RWPE2 (cell line): Measurements from ENCODE around the gene ZFAND4.
"Not testable (repeated sequence)": the region's sequence is repeated elsewhere in the genome, so short reads cannot be mapped to it uniquely, and the experiment has no call there.

Experiments
- ATAC-seq: fragments of 200-7000 bp; cut with Tn5 transposase; 3 replicates; pipeline ENCODE4 v1.9.1; 2021; ENCODE audit warnings: low read depth
- DNase-seq: peaks from one replicate; pipeline ENCODE4 v3.0.0-alpha.2; 2020; ENCODE audit warnings: low spot score
- H3K27ac ChIP-seq: fragments of 450-650 bp; 2 replicates; pipeline ENCODE4 v1.5.1; 2017; ENCODE audit warnings: mild to moderate bottlenecking; ENCODE audit not compliant: poor library complexity, severe bottlenecking
- H3K27me3 ChIP-seq: fragments of 250-450 bp; sonication (Bioruptor Pico); 2 replicates; pipeline ENCODE4 v1.5.1; 2021; ENCODE audit warnings: mild to moderate bottlenecking, moderate library complexity; ENCODE audit not compliant: insufficient read depth, poor library complexity, severe bottlenecking
- H3K36me3 ChIP-seq: fragments of 250-450 bp; sonication (Bioruptor Pico); 2 replicates; pipeline ENCODE4 v1.5.1; 2020; ENCODE audit warnings: low read depth, mild to moderate bottlenecking, moderate library complexity
- H3K4me1 ChIP-seq: fragments of 250-450 bp; sonication (Bioruptor Pico); 2 replicates; pipeline ENCODE4 v1.5.1; 2021; ENCODE audit warnings: mild to moderate bottlenecking, moderate library complexity; ENCODE audit not compliant: insufficient read depth, poor library complexity, severe bottlenecking
- H3K4me3 ChIP-seq: fragments of 250-450 bp; sonication (Bioruptor Pico); 2 replicates; pipeline ENCODE4 v1.5.1; 2021; ENCODE audit warnings: mild to moderate bottlenecking, moderate library complexity; ENCODE audit not compliant: severe bottlenecking
- H3K9me3 ChIP-seq: fragments of 250-450 bp; sonication (Bioruptor Pico); 2 replicates; pipeline ENCODE4 v1.5.1; 2021; ENCODE audit warnings: mild to moderate bottlenecking, moderate library complexity; ENCODE audit not compliant: severe bottlenecking
- CTCF ChIP-seq: fragments of 450-650 bp; IDR thresholded peaks from one replicate; pipeline ENCODE4 v1.5.1; 2017; ENCODE audit warnings: mild to moderate bottlenecking, moderate library complexity; ENCODE audit not compliant: poor library complexity, severe bottlenecking

ZFAND4 gene

GRCh38 chr10:45575966-45576597 is 96.5 kb downstream of the ZFAND4 start:
- TF ChIP-seq CTCF = no peak
- H3K4me1 ChIP-seq = no peaks in the 10 kb centered on the region
- no peak overlapping the region for H3K4me3 ChIP-seq
- H3K9me3 ChIP-seq = no peaks in the 10 kb centered on the region
- no peaks in the 10 kb centered on the region for H3K27me3 ChIP-seq
- DNase-seq (no peak), ATAC-seq (no peak)
- no peak overlapping the region for H3K27ac ChIP-seq
- no peaks in the 10 kb centered on the region for H3K36me3 ChIP-seq

- H3K9me3 ChIP-seq, H3K4me1 ChIP-seq, ATAC-seq, DNase-seq, H3K36me3 ChIP-seq, H3K27ac ChIP-seq, H3K4me3 ChIP-seq, H3K27me3 ChIP-seq: not testable (repeated sequence)
Measured at GRCh38 chr10:45575032-45575761, 97.4 kb downstream of the ZFAND4 start.

GRCh38 chr10:45569471-45569870 is 103.1 kb downstream of the ZFAND4 start:
- Histone ChIP-seq H3K4me3 (no peak overlapping the region), H3K4me1 (no peaks in the 10 kb centered on the region), H3K9me3 (no peaks in the 10 kb centered on the region), H3K27me3 (no peaks in the 10 kb centered on the region), H3K27ac (no peak overlapping the region), H3K36me3 (no peaks in the 10 kb centered on the region)
- ATAC-seq = no peak
- TF ChIP-seq CTCF = no peak
- DNase-seq = no peak

GRCh38 chr10:45566415-45566814 is 106.2 kb downstream of the ZFAND4 start:
- no peak for TF ChIP-seq CTCF
- ATAC-seq (no peak), DNase-seq (no peak)
- no peaks in the 10 kb centered on the region for H3K27me3 ChIP-seq
- no peaks in the 10 kb centered on the region for H3K36me3 ChIP-seq
- no peaks in the 10 kb centered on the region for H3K9me3 ChIP-seq
- no peaks in the 10 kb centered on the region for H3K4me1 ChIP-seq
- no peak overlapping the region for H3K27ac ChIP-seq
- no peak overlapping the region for H3K4me3 ChIP-seq
